ENCODE data around the gene ZZZ3. TPM values are rescaled to one million over a fixed set of nuclear protein-coding genes. Genes with fewer than 3 reads are reported as not detected.

Gene ZZZ3
- total and polyA plus RNA-seq, 2 of the 8 experiments (the other 6 are each of a cell fraction or from before 2014, with no cell fraction given), result 12.8 to 54.6 TPM

DNA sequence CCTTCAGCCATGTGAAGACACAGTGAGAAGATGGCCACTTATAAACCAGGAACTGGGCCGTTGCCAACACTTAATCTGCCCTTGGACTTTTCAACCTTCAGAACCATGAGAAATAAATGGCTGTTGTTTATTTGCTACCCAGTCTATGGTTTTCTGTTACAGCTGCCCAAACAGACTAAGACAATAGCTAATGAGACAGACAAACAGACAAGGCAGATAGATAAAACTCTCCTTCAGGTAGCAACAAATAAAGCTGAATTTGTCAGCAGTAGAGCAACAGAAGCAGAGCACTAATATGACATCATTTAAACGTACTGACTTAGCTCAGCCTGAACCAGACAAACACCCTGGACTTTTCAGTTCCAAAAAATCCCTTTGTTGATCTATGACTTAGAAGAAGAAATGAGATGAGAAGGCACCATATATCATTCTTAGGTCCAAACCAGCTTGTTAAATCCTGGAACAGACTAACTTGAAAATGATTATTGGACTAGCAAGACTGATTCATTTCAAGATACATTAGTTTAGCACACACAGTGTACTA, 27.0 kb downstream of the ZZZ3 start:
- CTCF ChIA-PET (ENCODE audit: partially characterized antibody), result interaction anchor here (1.8 to 1.9 kb wide), 2 partner anchors 8 to 9 kb away, joined by 4 to 6 read pairs; no protein-coding TSS in a partner anchor
- no peak overlapping the region for H3K4me3 ChIP-seq (ENCODE audit: extremely low read depth in 1 of 4, insufficient read depth in 2 of 4, low read depth in 3 of 4, low read length in 4 of 4)
- DNase-seq (ENCODE audit: low read depth in 1 of 2, low spot score in 2 of 2) (no peak), FAIRE-seq (no peak)
- no peak overlapping the region for H2BK15ac ChIP-seq (ENCODE audit: low read length)
- H2AFZ ChIP-seq (ENCODE audit: low read length), result no peak overlapping the region
- peaks cover 0 to 93% of the 10 kb centered on the region in 2 experiments; a peak in 3 of 4 replicates for H3K79me2 ChIP-seq (ENCODE audit: control insufficient read depth in 1 of 2, insufficient read depth in 2 of 2, low read length in 2 of 2)
- no peak overlapping the region for H2BK5ac ChIP-seq (ENCODE audit: low read depth, low read length)
- H3K23me2 ChIP-seq (ENCODE audit: low read depth, low read length), result no peaks in the 10 kb centered on the region
- H2BK120ac ChIP-seq (replicated peaks; ENCODE audit: low read depth, low read length), result no peak overlapping the region
- H4K20me1 ChIP-seq (replicated peaks in 1 of 2; ENCODE audit: control insufficient read depth in 1 of 2, insufficient read depth in 2 of 2, low read length in 2 of 2), result peaks cover 0 to 3% of the 10 kb centered on the region in 2 experiments
- no peak overlapping the region for H3K18ac ChIP-seq (ENCODE audit: extremely low read depth, low read length)
- POLR2A ChIA-PET (ENCODE audit: partially characterized antibody), result no interaction called here
- H3K27me3 ChIP-seq (replicated peaks in 1 of 4; ENCODE audit: control insufficient read depth in 3 of 4, extremely low read depth in 1 of 4, insufficient read depth in 3 of 4, low read length in 3 of 4), result no peaks in the 10 kb centered on the region
- H2BK20ac ChIP-seq (ENCODE audit: low read length), result no peak overlapping the region
- no peak overlapping the region for H3K27ac ChIP-seq (ENCODE audit: low read depth, low read length)
- H3K14ac ChIP-seq (ENCODE audit: insufficient read length), result no peak overlapping the region
- no peak overlapping the region for H3K23ac ChIP-seq (ENCODE audit: insufficient read length)
- peaks cover 0 to 4% (median 1%) of the 10 kb centered on the region in 4 experiments; a peak in 1 of 8 replicates for H3K36me3 ChIP-seq (ENCODE audit: control insufficient read depth in 2 of 4, insufficient read depth in 4 of 4, low read length in 3 of 4)
- no peak overlapping the region for H3K56ac ChIP-seq (replicated peaks; ENCODE audit: insufficient read length, low read depth, low read length)
- H2AK5ac ChIP-seq (ENCODE audit: low read depth, low read length), result no peak overlapping the region
- 88% methylated on average over 2 of the region's 2 CpGs; no CpG with 5 or more reads in 1 of the 2 experiments for WGBS, 2 experiments (ENCODE audit: extremely low coverage in 1 of 2, insufficient coverage in 1 of 2, insufficient read length in 1 of 2, insufficient replicate concordance in 2 of 2, low coverage in 1 of 2, low lambda C conversion rate in 2 of 2, missing lambda C conversion rate in 1 of 2)
- no peak overlapping the region for H3K9ac ChIP-seq (replicated peaks in 1 of 4; ENCODE audit: extremely low read depth in 1 of 4, low read depth in 3 of 4, low read length in 3 of 4)
- no peak overlapping the region for H4K91ac ChIP-seq (replicated peaks; ENCODE audit: insufficient read length, low read length)
- H3K9me3 ChIP-seq (ENCODE audit: insufficient read depth in 2 of 2, low read depth in 1 of 2, low read length in 1 of 2), result peaks cover 4 to 8% of the 10 kb centered on the region in 2 experiments; a peak in 3 of 4 replicates
- H4K8ac ChIP-seq (ENCODE audit: extremely low read depth, insufficient read depth, low read length), result no peak overlapping the region
- H3K4ac ChIP-seq (replicated peaks; ENCODE audit: insufficient read length, low read depth, low read length), result no peak overlapping the region
- no peak overlapping the region for H3K4me2 ChIP-seq (ENCODE audit: insufficient read depth in 1 of 2, low read depth in 2 of 2, low read length in 2 of 2)
- H4K5ac ChIP-seq (ENCODE audit: insufficient read length, low read depth, low read length), result no peak overlapping the region
- no peaks in the 10 kb centered on the region for H3K4me1 ChIP-seq (replicated peaks in 1 of 4; ENCODE audit: control insufficient read depth in 3 of 4, insufficient read depth in 4 of 4, low read length in 3 of 4)
- no peaks in the 10 kb centered on the region; the same call in 1 of the 2 replicates for H3K79me1 ChIP-seq (ENCODE audit: low read depth, low read length)
- no peak overlapping the region for H2BK12ac ChIP-seq (ENCODE audit: low read depth, low read length)
- TF ChIP-seq GABPA (IDR thresholded peaks at IDR 0.05; ENCODE audit: borderline replicate concordance, insufficient read depth, low read length) (no peak), HDAC6 (IDR thresholded peaks at IDR 0.05; ENCODE audit: low read depth, low read length) (no peak), SRF (IDR thresholded peaks at IDR 0.05; ENCODE audit: low read depth, low read length) (no peak), TAF7 (optimal IDR thresholded peaks at IDR 0.05; ENCODE audit: borderline replicate concordance, low read depth, low read length) (no peak), PHF8 (conservative IDR thresholded peaks at IDR 0.05; ENCODE audit: low read depth, low read length) (no peak), NRF1 (IDR thresholded peaks at IDR 0.05; ENCODE audit: low read depth, low read length) (no peak), RAD21 (IDR thresholded peaks at IDR 0.05 in 1 of 2, conservative IDR thresholded peaks at IDR 0.05 in 1 of 2; ENCODE audit: low read depth in 2 of 2, low read length in 2 of 2) (no peak), SAP30 (IDR thresholded peaks at IDR 0.05; ENCODE audit: insufficient read depth, insufficient replicate concordance, low read length) (no peak), HDAC2 (IDR thresholded peaks at IDR 0.05; ENCODE audit: borderline replicate concordance in 1 of 2, low read depth in 2 of 2, low read length in 2 of 2) (no peak), RBBP5 (IDR thresholded peaks at IDR 0.05; ENCODE audit: borderline replicate concordance, low read depth, low read length) (no peak), MAFK (IDR thresholded peaks at IDR 0.05; ENCODE audit: low read depth, low read length) (no peak)

Data from H1 (cell line).